Measurements from ENCODE around the gene MACROD2. TPM values are rescaled to one million over a fixed set of nuclear protein-coding genes. Genes with fewer than 3 reads are reported as not detected.
A peak's percentile ranks its signal among the peaks of the same experiment; 100 is the strongest.

MACROD2 gene
- total RNA-seq, 1 experiment from 2014 or later = 1.6 TPM

- Histone ChIP-seq H2BK20ac (ENCODE audit: low read depth, low read length, poor library complexity, severe bottlenecking) (no peak overlapping the region), H3K9me3 (ENCODE audit: control insufficient read depth, low read depth, low read length) (no peaks in the 10 kb centered on the region), H4K5ac (ENCODE audit: insufficient read length, low read depth, low read length) (no peak overlapping the region), H3K4me2 (ENCODE audit: insufficient read depth, insufficient read length, low read length) (no peak overlapping the region), H3K9ac (ENCODE audit: extremely low read depth, insufficient read length, low read length) (no peak overlapping the region), H3K4me1 (ENCODE audit: insufficient read depth, low read length) (peaks cover 4% of the 10 kb centered on the region; the same call in 1 of the 2 replicates), H2BK15ac (ENCODE audit: low read depth, low read length) (no peak overlapping the region), H3T11ph (ENCODE audit: low read length) (no peak overlapping the region), H3K4ac (ENCODE audit: low read depth, low read length) (no peak overlapping the region), H2AK5ac (ENCODE audit: insufficient read length, low read length) (no peak overlapping the region), H4K8ac (replicated peaks; ENCODE audit: insufficient read length, low read depth, low read length) (no peak overlapping the region), H4K20me1 (ENCODE audit: control insufficient read depth, insufficient read depth, insufficient read length) (no peaks in the 10 kb centered on the region), H4K91ac (ENCODE audit: insufficient read length, low read depth, low read length) (no peak overlapping the region), H3K56ac (ENCODE audit: insufficient read length, low read depth, low read length) (no peak overlapping the region), H2BK12ac (ENCODE audit: insufficient read length, low read depth, low read length) (no peak overlapping the region), H3K79me2 (ENCODE audit: insufficient read depth, low read length) (no peaks in the 10 kb centered on the region), H2AFZ (ENCODE audit: low read length) (no peak overlapping the region), H3K27me3 (ENCODE audit: insufficient read depth, low read length) (no peaks in the 10 kb centered on the region), H3K23me2 (ENCODE audit: insufficient read length, low read depth, low read length, poor library complexity, severe bottlenecking) (no peaks in the 10 kb centered on the region), H3K14ac (ENCODE audit: insufficient read depth, low read length) (no peak overlapping the region), H3K79me1 (ENCODE audit: insufficient read depth, low read depth, low read length, poor library complexity, severe bottlenecking) (no peaks in the 10 kb centered on the region), H3K23ac (ENCODE audit: insufficient read length, low read depth, low read length) (no peak overlapping the region), H2BK5ac (ENCODE audit: insufficient read length, low read length) (no peak overlapping the region), H2BK120ac (ENCODE audit: low read depth, low read length, poor library complexity, severe bottlenecking) (no peak overlapping the region), H3K27ac (ENCODE audit: insufficient read length, low read depth, low read length) (no peak overlapping the region), H3K18ac (ENCODE audit: insufficient read length, low read depth, low read length) (no peak overlapping the region)
- H3K9me3 Mint-ChIP-seq = 0 out of 5 replicates have a peak, but pooled peaks cover 0 to 1% of the 10 kb centered on the region in 2 experiments
- peak; percentile 39 for DNase-seq
- TF ChIP-seq CTCF (conservative IDR thresholded peaks at IDR 0.05) = peak; percentile 57
- H3K27ac Mint-ChIP-seq = peak overlapping the region in 1 of 3 experiments; percentile 44; a peak in 2 of 7 replicates
- no peaks in the 10 kb centered on the region for H3K27me3 Mint-ChIP-seq (ENCODE audit: low read depth)
- H3K4me3 Mint-ChIP-seq = no peak overlapping the region
- peaks cover 36 to 37% of the 10 kb centered on the region in 2 experiments for H3K4me1 Mint-ChIP-seq
- H3K36me3 Mint-ChIP-seq (ENCODE audit: insufficient read depth in 1 of 3, low read depth in 3 of 3) = peaks cover 0 to 5% (median 2%) of the 10 kb centered on the region in 3 experiments; a peak in 5 of 7 replicates
- WGBS (ENCODE audit: extremely low coverage, insufficient read length, low lambda C conversion rate) = no CpG with 5 or more reads among the region's 9 CpGs
Observed at GRCh38 chr20:16007962-16008361, 2012.6 kb downstream of the MACROD2 start.

Measured in H9 (cell line).